ENCODE results near the gene SCN1B. TPM values are rescaled to one million over a fixed set of nuclear protein-coding genes. Genes with fewer than 3 reads are reported as not detected.
"Not testable (repeated sequence)": the region's sequence is repeated elsewhere in the genome, so short reads cannot be mapped to it uniquely, and the experiment has no call there.

The SCN1B gene
- total RNA-seq, 1 donor from 2014 or later = 4.7 TPM

GRCh38 chr19:35015270-35015953 lies 14.9 kb upstream of the SCN1B start:
- no peak for DNase-seq (ENCODE audit: extremely low read depth, low read depth, low spot score)

GRCh38 chr19:35015954-35016351 lies 14.3 kb upstream of the SCN1B start:
- DNase-seq (ENCODE audit: extremely low read depth, low read depth, low spot score) = no peak

- no peak for DNase-seq (ENCODE audit: extremely low read depth, low read depth, low spot score)
Measured at GRCh38 chr19:35017507-35017906, 12.8 kb upstream of the SCN1B start.

- no peak for DNase-seq (ENCODE audit: extremely low read depth, low read depth, low spot score)
Measured at GRCh38 chr19:35018379-35018778, 11.9 kb upstream of the SCN1B start.

- DNase-seq (ENCODE audit: extremely low read depth, low read depth, low spot score) = no peak
Measured at GRCh38 chr19:35019144-35019543, 11.1 kb upstream of the SCN1B start.

- no peak for DNase-seq (ENCODE audit: extremely low read depth, low read depth, low spot score)
Measured at GRCh38 chr19:35021016-35021415, 9.3 kb upstream of the SCN1B start.

- no peak for DNase-seq (ENCODE audit: extremely low read depth, low read depth, low spot score)
Measured at GRCh38 chr19:35021596-35021995, 8.7 kb upstream of the SCN1B start.

- DNase-seq (ENCODE audit: extremely low read depth, low read depth, low spot score) = no peak
Measured at GRCh38 chr19:35022460-35022859, 7.8 kb upstream of the SCN1B start.

- DNase-seq (ENCODE audit: extremely low read depth, low read depth, low spot score) = no peak
Measured at GRCh38 chr19:35023428-35023827, 6.8 kb upstream of the SCN1B start.

- DNase-seq (ENCODE audit: extremely low read depth, low read depth, low spot score) = no peak
Measured at GRCh38 chr19:35024095-35024494, 6.2 kb upstream of the SCN1B start.

- no peak for DNase-seq (ENCODE audit: extremely low read depth, low read depth, low spot score)
Measured at GRCh38 chr19:35025969-35026368, 4.3 kb upstream of the SCN1B start.

- no peak for DNase-seq (ENCODE audit: extremely low read depth, low read depth, low spot score)
Measured at GRCh38 chr19:35026418-35026817, 3.9 kb upstream of the SCN1B start.

- DNase-seq (ENCODE audit: extremely low read depth, low read depth, low spot score) = no peak
Measured at GRCh38 chr19:35027009-35027408, 3.3 kb upstream of the SCN1B start.

GRCh38 chr19:35027851-35028599 lies 2.2 kb upstream of the SCN1B start:
- no peak for DNase-seq (ENCODE audit: extremely low read depth, low read depth, low spot score)

GRCh38 chr19:35028600-35028885 lies 1.7 kb upstream of the SCN1B start:
- DNase-seq (ENCODE audit: extremely low read depth, low read depth, low spot score) = not testable (repeated sequence)

- not testable (repeated sequence) for DNase-seq (ENCODE audit: extremely low read depth, low read depth, low spot score)
Measured at GRCh38 chr19:35029275-35029736, 964 bp upstream of the SCN1B start.

- no peak for DNase-seq (ENCODE audit: extremely low read depth, low read depth, low spot score)
Measured at GRCh38 chr19:35029737-35030256, 473 bp upstream of the SCN1B start.

GRCh38 chr19:35031072-35031881 lies 1.0 kb downstream of the SCN1B start:
- no peak for DNase-seq (ENCODE audit: extremely low read depth, low read depth, low spot score)

- DNase-seq (ENCODE audit: extremely low read depth, low read depth, low spot score) = no peak
Measured at GRCh38 chr19:35032356-35032865, 2.1 kb downstream of the SCN1B start.

- no peak for DNase-seq (ENCODE audit: extremely low read depth, low read depth, low spot score)
Measured at GRCh38 chr19:35033067-35034004, 3.1 kb downstream of the SCN1B start.
